ENCODE measurements around the gene JAG2.

JAG2 gene

GRCh38 chr14:105165134-105165704 lies 3.4 kb downstream of the JAG2 start:
- no peak for DNase-seq

- no peak for DNase-seq
Observed at GRCh38 chr14:105163040-105163742, 5.4 kb downstream of the JAG2 start.

- DNase-seq = no peak
Observed at GRCh38 chr14:105162669-105162979, 6.0 kb downstream of the JAG2 start.

GRCh38 chr14:105161964-105162668 lies 6.5 kb downstream of the JAG2 start:
- DNase-seq = peak in 1 of 14 donors; percentile 8

- no peak for DNase-seq
Observed at GRCh38 chr14:105161309-105161708, 7.3 kb downstream of the JAG2 start.

- no peak for DNase-seq
Observed at GRCh38 chr14:105160776-105161175, 7.8 kb downstream of the JAG2 start.

GRCh38 chr14:105159344-105159743 lies 9.2 kb downstream of the JAG2 start:
- no peak for DNase-seq

- no peak for DNase-seq
Observed at GRCh38 chr14:105158794-105159193, 9.8 kb downstream of the JAG2 start.

GRCh38 chr14:105157872-105158271 lies 10.7 kb downstream of the JAG2 start:
- no peak for DNase-seq

- DNase-seq = no peak
Observed at GRCh38 chr14:105156414-105157375, 11.9 kb downstream of the JAG2 start.

- no peak for DNase-seq
Observed at GRCh38 chr14:105155681-105156413, 12.7 kb downstream of the JAG2 start.

- no peak for DNase-seq
Observed at GRCh38 chr14:105155071-105155651, 13.4 kb downstream of the JAG2 start.

- no peak for DNase-seq
Observed at GRCh38 chr14:105154476-105154871, 14.1 kb downstream of the JAG2 start.

- DNase-seq = no peak
Observed at GRCh38 chr14:105153739-105154475, 14.7 kb downstream of the JAG2 start.

- no peak for DNase-seq
Observed at GRCh38 chr14:105153331-105153731, 15.2 kb downstream of the JAG2 start.

- no peak for DNase-seq
Observed at GRCh38 chr14:105152794-105153241, 15.8 kb downstream of the JAG2 start.

GRCh38 chr14:105151838-105152793 lies 16.5 kb downstream of the JAG2 start:
- DNase-seq = no peak

GRCh38 chr14:105151084-105151837 lies 17.3 kb downstream of the JAG2 start:
- no peak for DNase-seq

Data from C1 segment of cervical spinal cord (tissue), 14 donors.